Fibroblast of lung (primary cell): Measurements from ENCODE around the gene DNAH17.

Experiments used
- EZH2 ChIP-seq: IDR thresholded peaks from 2 replicates; pipeline ENCODE4 v1.5.1; 2012; ENCODE audit warnings: low read length, control low read depth, mild to moderate bottlenecking; ENCODE audit errors: missing control alignments
- TF ChIP-seq, protein P1 (sequence below), 2 donors: IDR thresholded peaks in 1 of 2; conservative IDR thresholded peaks in 1 of 2; 1 replicate in 1 of 2; 2 replicates in 1 of 2; pipeline ENCODE4 v1.5.1; 2011 to 2012; ENCODE audit warnings: low read length in 2 of 2, control low read depth in 1 of 2, inconsistent platforms in 1 of 2, low read depth in 1 of 2, mild to moderate bottlenecking in 1 of 2

DNA sequence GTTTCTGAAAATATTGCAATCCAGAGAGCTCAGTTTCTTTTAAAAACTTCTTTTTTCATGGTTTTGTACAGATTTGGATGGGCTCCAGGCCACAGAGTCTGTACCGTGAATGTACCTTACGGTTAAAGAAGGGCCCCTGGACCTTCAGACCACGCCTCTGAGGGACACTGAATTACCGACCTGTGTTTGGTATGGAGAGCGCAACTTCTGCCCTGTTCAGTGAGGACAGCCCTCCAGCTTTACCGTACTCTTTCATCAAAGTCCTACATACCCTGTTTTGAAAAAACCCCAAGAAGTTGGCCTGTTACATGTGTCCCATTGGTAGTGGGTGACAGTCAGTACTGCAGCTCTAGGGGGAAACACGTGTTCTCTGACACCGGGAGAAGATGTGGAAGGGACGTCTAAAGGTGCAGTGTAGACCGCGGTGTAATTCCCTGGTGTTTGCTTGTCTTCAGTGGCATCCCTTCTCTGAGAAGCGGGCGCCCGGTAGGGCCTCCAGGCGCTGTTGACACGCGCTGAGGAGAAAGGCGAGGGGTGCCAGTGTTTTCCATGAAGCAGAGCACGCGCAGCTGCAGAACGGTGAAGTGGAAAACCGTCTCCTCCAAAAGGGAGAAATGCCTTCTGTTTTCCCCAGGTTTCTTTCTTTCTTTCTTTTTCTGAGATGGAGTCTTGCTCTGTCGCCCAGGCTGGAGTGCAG is 192.6 kb downstream of the DNAH17 start:
- TF ChIP-seq, protein P1, sequence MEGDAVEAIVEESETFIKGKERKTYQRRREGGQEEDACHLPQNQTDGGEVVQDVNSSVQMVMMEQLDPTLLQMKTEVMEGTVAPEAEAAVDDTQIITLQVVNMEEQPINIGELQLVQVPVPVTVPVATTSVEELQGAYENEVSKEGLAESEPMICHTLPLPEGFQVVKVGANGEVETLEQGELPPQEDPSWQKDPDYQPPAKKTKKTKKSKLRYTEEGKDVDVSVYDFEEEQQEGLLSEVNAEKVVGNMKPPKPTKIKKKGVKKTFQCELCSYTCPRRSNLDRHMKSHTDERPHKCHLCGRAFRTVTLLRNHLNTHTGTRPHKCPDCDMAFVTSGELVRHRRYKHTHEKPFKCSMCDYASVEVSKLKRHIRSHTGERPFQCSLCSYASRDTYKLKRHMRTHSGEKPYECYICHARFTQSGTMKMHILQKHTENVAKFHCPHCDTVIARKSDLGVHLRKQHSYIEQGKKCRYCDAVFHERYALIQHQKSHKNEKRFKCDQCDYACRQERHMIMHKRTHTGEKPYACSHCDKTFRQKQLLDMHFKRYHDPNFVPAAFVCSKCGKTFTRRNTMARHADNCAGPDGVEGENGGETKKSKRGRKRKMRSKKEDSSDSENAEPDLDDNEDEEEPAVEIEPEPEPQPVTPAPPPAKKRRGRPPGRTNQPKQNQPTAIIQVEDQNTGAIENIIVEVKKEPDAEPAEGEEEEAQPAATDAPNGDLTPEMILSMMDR (conservative IDR thresholded peaks at IDR 0.05 in 1 of 2, IDR thresholded peaks at IDR 0.05 in 1 of 2; ENCODE audit: low read depth in 1 of 2, low read length in 2 of 2) = no peak
- TF ChIP-seq EZH2 = no peak
